Effector memory CD4-positive, alpha-beta T cell (primary cell): ENCODE data around the gene OR6S1.
A peak's percentile ranks its signal among the peaks of the same experiment; 100 is the strongest.
"Not testable (repeated sequence)": the region's sequence is repeated elsewhere in the genome, so short reads cannot be mapped to it uniquely, and the experiment has no call there.

Experiments
- DNase-seq, 3 donors: peaks; one replicate each; pipeline ENCODE4 v3.0.0-alpha.2; 2020
- H3K27ac ChIP-seq: 2 replicates; pipeline ENCODE4 v1.7.0; 2013; ENCODE audit warnings: mild to moderate bottlenecking, low read length, moderate library complexity; ENCODE audit not compliant: insufficient read depth, poor library complexity, severe bottlenecking
- H3K27me3 ChIP-seq: replicated peaks from 2 replicates; pipeline ENCODE4 v1.7.0; 2013; ENCODE audit warnings: mild to moderate bottlenecking, low read length; ENCODE audit not compliant: insufficient read depth, control insufficient read depth, poor library complexity, severe bottlenecking
- H3K36me3 ChIP-seq: 2 replicates; pipeline ENCODE4 v1.7.0; 2013; ENCODE audit warnings: mild to moderate bottlenecking, low read length, moderate library complexity; ENCODE audit not compliant: control insufficient read depth, insufficient read depth
- H3K4me1 ChIP-seq: 2 replicates; pipeline ENCODE4 v1.7.0; 2013; ENCODE audit warnings: low read length, mild to moderate bottlenecking; ENCODE audit not compliant: control insufficient read depth, insufficient read depth, poor library complexity, severe bottlenecking
- H3K4me3 ChIP-seq: 2 replicates; pipeline ENCODE4 v1.7.0; 2013; ENCODE audit warnings: low read length, low read depth, mild to moderate bottlenecking; ENCODE audit not compliant: insufficient read depth, poor library complexity, severe bottlenecking
- H3K9me3 ChIP-seq: 2 replicates; pipeline ENCODE4 v1.7.0; 2013; ENCODE audit warnings: mild to moderate bottlenecking, low read length, moderate library complexity; ENCODE audit not compliant: control insufficient read depth

OR6S1 gene

GRCh38 chr14:20619688-20620087 is 21.8 kb downstream of the OR6S1 start:
- H3K36me3 ChIP-seq, H3K9me3 ChIP-seq, H3K27me3 ChIP-seq, H3K4me3 ChIP-seq, DNase-seq, H3K27ac ChIP-seq: not testable (repeated sequence)
- H3K4me1 ChIP-seq, result peaks cover 16% of the 10 kb centered on the region

GRCh38 chr14:20618271-20618749 is 23.2 kb downstream of the OR6S1 start:
- Histone ChIP-seq H3K36me3 (no peaks in the 10 kb centered on the region), H3K27ac (no peak overlapping the region), H3K27me3 (no peaks in the 10 kb centered on the region), H3K4me3 (no peak overlapping the region), H3K4me1 (peaks cover 12% of the 10 kb centered on the region), H3K9me3 (no peaks in the 10 kb centered on the region)
- no peak for DNase-seq

- Histone ChIP-seq H3K27ac (no peak overlapping the region), H3K4me1 (peaks cover 7% of the 10 kb centered on the region), H3K36me3 (no peaks in the 10 kb centered on the region), H3K4me3 (no peak overlapping the region), H3K27me3 (no peaks in the 10 kb centered on the region), H3K9me3 (no peaks in the 10 kb centered on the region)
- no peak for DNase-seq
Observed at GRCh38 chr14:20617138-20618003, 24.1 kb downstream of the OR6S1 start.

- no peaks in the 10 kb centered on the region for H3K36me3 ChIP-seq
- no peak overlapping the region for H3K27ac ChIP-seq
- H3K4me3 ChIP-seq, result no peak overlapping the region
- H3K27me3 ChIP-seq, result no peaks in the 10 kb centered on the region
- DNase-seq, result no peak
- peaks cover 10% of the 10 kb centered on the region for H3K4me1 ChIP-seq
- H3K9me3 ChIP-seq, result no peaks in the 10 kb centered on the region
Observed at GRCh38 chr14:20615996-20616395, 25.5 kb downstream of the OR6S1 start.

GRCh38 chr14:20614038-20614840 is 27.3 kb downstream of the OR6S1 start:
- Histone ChIP-seq H3K27me3 (no peaks in the 10 kb centered on the region), H3K36me3 (no peaks in the 10 kb centered on the region), H3K4me1 (peaks cover 10% of the 10 kb centered on the region), H3K9me3 (no peaks in the 10 kb centered on the region), H3K27ac (peak overlapping the region; percentile 24), H3K4me3 (peak overlapping the region; percentile 49)
- no peak for DNase-seq

GRCh38 chr14:20613094-20614037 is 28.1 kb downstream of the OR6S1 start:
- Histone ChIP-seq H3K4me1 (peaks cover 10% of the 10 kb centered on the region), H3K27ac (peak overlapping the region; percentile 24)
- peak; percentile 71 to 75 (median 73) for DNase-seq

GRCh38 chr14:20612403-20612802 is 29.1 kb downstream of the OR6S1 start:
- peaks cover 10% of the 10 kb centered on the region for H3K4me1 ChIP-seq
- no peaks in the 10 kb centered on the region for H3K27me3 ChIP-seq
- no peak overlapping the region for H3K27ac ChIP-seq
- H3K4me3 ChIP-seq, result no peak overlapping the region
- no peaks in the 10 kb centered on the region for H3K9me3 ChIP-seq
- no peaks in the 10 kb centered on the region for H3K36me3 ChIP-seq
- no peak for DNase-seq

More at GRCh38 chr14:20613094-20614037, 28.1 kb downstream of the OR6S1 start:
- H3K4me3 ChIP-seq, result peak overlapping the region; percentile 49
- H3K9me3 ChIP-seq, result no peaks in the 10 kb centered on the region
- no peaks in the 10 kb centered on the region for H3K36me3 ChIP-seq
- H3K27me3 ChIP-seq, result no peaks in the 10 kb centered on the region

GRCh38 chr14:20611277-20611676 is 30.2 kb downstream of the OR6S1 start:
- H3K36me3 ChIP-seq, result no peaks in the 10 kb centered on the region
- no peak for DNase-seq
- no peaks in the 10 kb centered on the region for H3K9me3 ChIP-seq
- H3K27ac ChIP-seq, result no peak overlapping the region
- H3K4me1 ChIP-seq, result peaks cover 10% of the 10 kb centered on the region
- H3K27me3 ChIP-seq, result no peaks in the 10 kb centered on the region
- H3K4me3 ChIP-seq, result no peak overlapping the region

GRCh38 chr14:20610002-20610765 is 31.3 kb downstream of the OR6S1 start:
- H3K27ac ChIP-seq, result no peak overlapping the region
- H3K27me3 ChIP-seq, result no peaks in the 10 kb centered on the region
- peaks cover 10% of the 10 kb centered on the region for H3K4me1 ChIP-seq
- no peaks in the 10 kb centered on the region for H3K36me3 ChIP-seq
- H3K4me3 ChIP-seq, result peak overlapping the region; percentile 85
- peak; percentile 56 to 65 (median 63) for DNase-seq
- H3K9me3 ChIP-seq, result no peaks in the 10 kb centered on the region
